Cardiac septum (tissue), 1 donor: ENCODE data around the gene PTH1R. TPM values are rescaled to one million over a fixed set of nuclear protein-coding genes. Genes with fewer than 3 reads are reported as not detected.
A peak's percentile ranks its signal among the peaks of the same experiment; 100 is the strongest.

Experiments used
- DNase-seq: peaks from one replicate; pipeline ENCODE4 v3.0.0-alpha.2; 2020; ENCODE audit warnings: low spot score
- intact Hi-C: fragments of 100-400 bp; cut with DNase I; formaldehyde crosslinking; loops from one replicate; pipeline ENCODE4 v1.14.0; 2022
- total RNA-seq: library from RNA; stranded (reverse); fragmentation: NEBNext Ultra II Directional; extraction: Animal tissue kit (Norgen Biotek cat#: 25700); gene quantifications from one replicate; pipeline ENCODE4 v1.2.1, GENCODE V29; 2021
- donor health status: DM: no; HTN: no; CAD: no.

Gene PTH1R
- total RNA-seq, 1 donor from 2014 or later, result 5.4 TPM

DNA sequence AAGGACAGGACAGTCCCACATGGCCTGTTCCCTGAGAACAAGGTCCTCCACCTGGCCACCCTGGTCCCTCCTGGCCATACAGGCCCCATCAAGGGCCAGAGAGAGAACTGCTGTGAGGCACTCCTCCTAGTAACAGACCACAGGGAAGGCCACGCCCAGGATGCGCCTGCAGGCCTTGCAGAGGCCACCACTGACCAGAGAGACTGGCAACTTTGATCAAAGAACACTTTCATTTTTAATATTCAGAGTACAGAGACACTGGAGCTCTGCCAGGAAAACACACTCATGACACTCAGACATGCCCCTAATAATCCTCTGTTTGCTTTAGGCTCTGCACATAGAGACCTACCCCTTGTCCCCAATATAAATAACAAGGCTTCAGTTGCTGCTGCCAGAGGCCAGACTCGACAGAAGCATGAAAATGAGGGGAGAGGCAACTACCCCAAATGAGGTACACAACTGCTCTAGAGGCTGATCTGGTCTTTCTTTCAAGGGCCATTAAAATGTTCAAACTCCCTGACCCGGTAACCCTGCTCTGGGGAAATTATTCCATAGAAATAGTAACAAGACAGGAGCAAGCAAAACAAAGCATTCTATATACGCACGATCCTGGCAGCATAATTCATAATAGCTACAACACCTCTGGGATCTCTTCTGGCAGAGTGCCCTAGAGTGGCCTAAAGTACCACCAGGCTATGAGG is 54.3 kb downstream of the PTH1R start:
- intact Hi-C loops, result no loop called here
- peak; percentile 91 for DNase-seq

GRCh38 chr3:46932455-46933225 is 55.1 kb downstream of the PTH1R start:
- intact Hi-C loops, result no loop called here

DNA sequence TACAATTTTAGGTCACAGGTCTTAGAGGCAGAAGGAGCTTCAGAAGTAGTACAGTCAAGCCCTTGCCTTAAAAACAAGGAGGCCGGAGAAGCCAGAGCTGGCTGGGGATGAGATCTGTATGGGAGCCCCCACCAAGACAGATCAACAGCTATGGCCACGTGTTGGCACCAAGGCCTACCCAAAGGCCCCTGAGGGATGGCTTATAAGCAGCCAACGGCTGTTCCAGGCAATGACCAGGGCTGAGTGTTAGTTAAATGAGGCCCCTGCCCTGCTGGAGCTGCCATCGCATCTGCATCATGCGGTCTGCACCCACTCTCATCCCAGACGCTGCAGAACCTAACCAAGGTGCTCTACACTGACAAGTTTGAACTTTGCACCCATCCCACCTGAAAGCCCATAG is 55.7 kb downstream of the PTH1R start:
- intact Hi-C loops, result no loop called here
- DNase-seq, result peak; percentile 68

More at GRCh38 chr3:46932455-46933225, 55.1 kb downstream of the PTH1R start:
- DNase-seq, result peak; percentile 70

DNA sequence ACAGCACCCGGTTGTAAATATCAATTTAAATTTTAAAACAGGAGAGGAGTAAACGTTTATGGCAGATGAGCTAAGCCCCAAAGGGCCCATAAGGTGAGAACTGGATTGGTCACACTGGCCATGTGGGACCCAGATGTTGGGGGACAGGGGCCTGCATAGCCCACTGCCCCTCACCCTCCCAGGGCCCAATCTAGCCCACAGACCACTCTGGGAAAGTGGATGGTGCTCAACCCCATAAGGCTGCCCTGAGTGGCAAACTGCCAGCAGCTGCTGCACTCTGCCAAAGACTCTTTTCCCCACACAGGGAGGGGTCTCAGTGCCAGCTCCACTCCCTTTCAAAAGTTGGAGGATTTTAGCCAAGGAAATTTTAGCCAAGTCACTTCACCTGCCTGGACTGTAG is 56.6 kb downstream of the PTH1R start:
- DNase-seq, result peak; percentile 75
- intact Hi-C loops, result loop anchor here (2.0 kb wide), 1 partner anchor 45 kb away; the partner anchor contains the start of gene NBEAL2

DNA sequence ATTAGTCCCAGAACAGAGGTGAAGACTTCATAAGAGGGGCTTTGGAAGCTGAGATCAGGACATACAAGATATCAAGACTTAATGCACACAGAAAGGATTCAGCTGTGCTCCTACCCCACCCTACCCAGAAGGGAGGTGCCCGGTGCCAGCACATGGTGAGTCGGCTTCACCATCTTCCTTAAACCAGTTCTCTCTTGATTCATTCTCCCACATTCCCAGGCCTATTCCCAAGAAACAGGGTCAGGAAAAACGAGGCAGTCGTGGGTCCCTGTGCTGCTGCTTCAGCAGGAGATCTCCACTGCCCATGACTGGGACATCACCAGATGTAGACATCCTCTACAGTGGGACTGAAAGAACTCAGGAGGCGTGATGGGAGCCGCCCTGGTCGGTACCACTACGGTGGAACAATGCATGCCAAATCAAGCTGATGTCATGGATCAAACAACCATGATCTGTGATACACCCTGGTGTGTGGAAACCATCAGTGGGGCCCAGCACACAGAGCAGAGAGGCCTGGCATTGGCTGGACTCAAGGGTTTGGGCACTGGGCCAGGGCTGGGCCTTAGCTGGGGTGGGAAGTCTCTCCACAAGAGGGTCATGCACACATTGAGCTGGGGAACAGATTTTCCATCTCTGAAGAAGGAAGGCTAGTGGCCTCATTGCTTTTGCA is 57.1 kb downstream of the PTH1R start:
- intact Hi-C loops, result loop anchor here (2.0 kb wide), 1 partner anchor 44 kb away; the partner anchor contains the start of gene NBEAL2
- peak; percentile 84 for DNase-seq

DNA sequence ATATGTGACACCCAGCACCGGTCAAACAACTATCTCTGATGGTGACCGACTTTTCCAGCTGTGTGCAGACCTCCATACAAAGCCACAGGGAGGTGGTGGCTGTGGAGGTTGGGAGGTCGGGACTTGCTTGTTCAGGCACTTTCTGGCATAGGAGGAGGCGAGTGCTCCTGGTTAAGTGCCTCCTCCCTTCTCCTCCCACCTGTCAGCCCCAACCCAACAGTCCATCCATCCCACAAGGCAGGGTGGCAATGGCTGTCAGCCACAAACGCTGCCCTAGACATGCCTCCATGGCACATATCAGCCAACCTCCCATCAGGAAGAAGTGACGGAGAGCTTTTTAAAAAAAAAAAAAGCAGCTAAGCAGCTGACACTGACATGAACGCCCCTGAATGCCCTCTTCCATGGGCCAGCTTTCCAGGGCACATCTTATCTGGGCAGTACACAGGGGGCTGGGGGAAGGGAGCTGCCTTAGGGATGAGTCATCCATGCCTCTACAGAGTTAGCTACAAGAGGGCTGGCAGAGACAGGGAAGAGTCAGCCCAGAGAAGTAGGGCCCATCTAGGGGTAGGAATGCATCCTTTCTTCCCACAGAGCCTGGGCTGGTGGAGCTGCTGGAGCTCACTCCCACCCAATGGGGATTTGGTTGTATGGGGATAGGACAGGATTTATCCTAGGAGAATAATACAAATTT is 57.8 kb downstream of the PTH1R start:
- intact Hi-C loops, result loop anchor here (2.0 kb wide), 1 partner anchor 43 kb away; the partner anchor contains the start of gene NBEAL2
- DNase-seq, result peak; percentile 91

GRCh38 chr3:46935989-46936558 is 58.6 kb downstream of the PTH1R start:
- intact Hi-C loops, result loop anchor here (2.0 kb wide), 1 partner anchor 43 kb away; the partner anchor contains the start of gene NBEAL2
- peak; percentile 70 for DNase-seq

DNA sequence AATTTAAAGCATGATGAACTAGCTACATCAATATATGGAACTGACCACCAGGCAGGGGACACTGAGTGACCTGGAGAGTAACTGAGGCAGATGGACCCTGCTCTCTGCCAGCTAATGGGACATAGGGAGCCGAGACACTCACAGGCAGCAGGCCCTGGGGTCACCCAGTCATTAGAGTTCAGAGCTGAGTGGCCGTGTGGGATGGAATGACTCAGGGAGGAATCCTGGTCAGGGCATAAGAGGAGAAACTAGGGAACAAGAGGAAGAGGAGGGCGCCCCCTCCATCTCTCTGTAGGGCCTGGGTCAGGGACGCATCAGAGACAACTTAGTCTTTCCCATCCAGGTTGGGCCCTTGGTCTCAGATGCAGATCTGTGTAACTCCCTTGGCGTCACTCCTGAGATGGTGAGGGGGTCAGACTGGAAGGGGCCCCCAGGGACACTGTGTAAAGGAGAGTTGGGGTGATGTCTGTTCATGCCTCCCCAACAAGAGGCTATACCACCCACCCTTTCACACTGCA is 59.3 kb downstream of the PTH1R start:
- intact Hi-C loops, result no loop called here
- peak; percentile 74 for DNase-seq

DNA sequence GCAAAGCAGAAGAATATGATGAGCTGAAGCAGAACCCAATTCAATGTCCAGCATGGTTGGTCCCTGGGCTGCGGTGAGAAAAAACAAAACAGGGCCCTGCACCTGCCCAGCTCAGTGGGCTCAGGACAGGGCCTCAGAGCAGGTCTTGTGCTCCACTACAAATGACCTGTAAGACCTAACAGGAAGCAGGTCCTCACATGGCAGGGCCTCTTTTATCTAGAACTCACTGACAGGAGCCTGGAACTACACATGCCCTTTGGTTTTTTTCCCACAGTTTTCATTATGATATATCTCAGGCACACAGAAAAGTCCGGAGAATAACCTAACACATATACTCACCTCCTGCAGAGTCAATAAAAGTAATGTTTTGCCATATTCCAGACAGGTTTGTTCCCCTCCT is 60.6 kb downstream of the PTH1R start:
- intact Hi-C loops, result no loop called here
- DNase-seq, result no peak

DNA sequence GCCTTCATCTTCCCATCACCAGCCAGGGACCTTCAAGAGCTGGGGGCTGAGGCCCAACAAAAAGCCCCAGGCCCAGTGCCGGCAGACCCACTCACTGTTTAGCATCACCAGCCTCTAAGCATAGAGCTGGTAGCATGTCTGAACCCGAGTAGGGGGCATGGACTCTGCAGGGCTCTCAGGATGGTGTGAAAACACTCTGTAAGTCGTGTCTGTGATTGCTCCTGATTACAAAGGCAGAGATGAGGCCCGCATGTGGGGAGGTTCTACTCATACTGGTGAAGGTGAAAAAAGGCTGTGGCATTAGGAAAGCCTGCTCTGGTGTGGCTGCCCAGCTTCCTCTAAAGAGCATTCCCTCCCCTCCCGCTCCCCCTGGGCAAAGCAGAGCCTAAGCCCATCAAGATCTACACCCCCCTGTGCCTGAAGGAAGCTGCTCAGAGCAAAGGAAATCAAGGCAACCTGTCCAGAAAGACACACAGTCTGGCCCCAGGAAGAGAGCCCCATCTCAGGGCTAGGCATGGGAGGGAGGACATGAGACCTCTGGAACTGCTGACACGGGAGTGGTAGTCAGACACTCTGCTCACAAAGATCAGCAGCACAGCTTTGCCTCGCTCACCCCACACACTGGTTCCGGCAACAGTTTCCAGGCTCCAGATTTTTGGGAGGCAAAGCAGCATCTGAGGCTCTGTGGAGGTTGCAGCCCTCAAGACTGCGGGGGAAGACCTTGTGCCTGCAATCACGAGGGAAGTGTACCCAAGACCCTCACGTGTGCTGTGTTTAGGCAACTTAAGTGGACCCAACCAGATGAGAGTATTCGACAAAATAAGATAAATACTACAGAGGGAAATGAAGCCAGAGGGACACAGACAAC is 62.3 kb downstream of the PTH1R start:
- DNase-seq, result peak; percentile 12
- intact Hi-C loops, result no loop called here

- intact Hi-C loops, result no loop called here
- DNase-seq, result no peak
Measured at GRCh38 chr3:46942076-46942475, 64.6 kb downstream of the PTH1R start.

DNA sequence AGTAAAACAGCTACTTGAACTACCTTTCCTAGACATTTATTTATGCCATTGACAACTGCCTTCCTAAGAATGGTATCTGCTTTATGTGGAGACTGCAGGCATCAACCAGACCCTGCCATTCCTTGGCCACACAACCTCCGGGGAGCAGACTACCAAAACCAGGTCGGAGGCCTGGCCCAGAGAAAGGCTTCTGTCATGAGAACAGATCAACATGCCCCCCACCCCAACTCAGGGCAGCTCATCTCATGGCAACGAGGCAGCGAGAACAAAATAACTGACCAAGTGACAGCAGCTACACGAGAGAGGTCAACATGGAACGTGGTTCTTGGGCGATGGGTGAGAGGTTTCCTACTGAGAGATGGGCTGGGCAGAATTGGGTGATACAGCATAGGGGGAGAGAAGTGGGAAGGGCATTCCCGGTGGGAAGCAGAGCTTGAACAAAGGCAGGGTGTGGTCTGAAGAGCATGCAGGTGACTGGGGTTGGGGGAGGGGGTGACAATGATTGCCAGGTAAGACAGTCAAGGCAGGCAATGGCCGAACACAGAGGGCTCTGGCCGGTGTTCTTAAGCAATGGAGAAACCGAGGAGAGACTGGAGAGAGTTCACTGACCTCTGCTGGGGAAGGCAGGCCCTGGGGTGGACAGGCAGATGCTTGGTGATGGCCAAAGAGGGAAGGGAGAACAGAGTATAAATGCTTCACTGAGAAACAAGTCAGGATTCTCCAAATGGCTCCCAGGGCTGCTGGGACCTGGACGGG is 65.1 kb downstream of the PTH1R start:
- DNase-seq, result no peak
- intact Hi-C loops, result no loop called here

DNA sequence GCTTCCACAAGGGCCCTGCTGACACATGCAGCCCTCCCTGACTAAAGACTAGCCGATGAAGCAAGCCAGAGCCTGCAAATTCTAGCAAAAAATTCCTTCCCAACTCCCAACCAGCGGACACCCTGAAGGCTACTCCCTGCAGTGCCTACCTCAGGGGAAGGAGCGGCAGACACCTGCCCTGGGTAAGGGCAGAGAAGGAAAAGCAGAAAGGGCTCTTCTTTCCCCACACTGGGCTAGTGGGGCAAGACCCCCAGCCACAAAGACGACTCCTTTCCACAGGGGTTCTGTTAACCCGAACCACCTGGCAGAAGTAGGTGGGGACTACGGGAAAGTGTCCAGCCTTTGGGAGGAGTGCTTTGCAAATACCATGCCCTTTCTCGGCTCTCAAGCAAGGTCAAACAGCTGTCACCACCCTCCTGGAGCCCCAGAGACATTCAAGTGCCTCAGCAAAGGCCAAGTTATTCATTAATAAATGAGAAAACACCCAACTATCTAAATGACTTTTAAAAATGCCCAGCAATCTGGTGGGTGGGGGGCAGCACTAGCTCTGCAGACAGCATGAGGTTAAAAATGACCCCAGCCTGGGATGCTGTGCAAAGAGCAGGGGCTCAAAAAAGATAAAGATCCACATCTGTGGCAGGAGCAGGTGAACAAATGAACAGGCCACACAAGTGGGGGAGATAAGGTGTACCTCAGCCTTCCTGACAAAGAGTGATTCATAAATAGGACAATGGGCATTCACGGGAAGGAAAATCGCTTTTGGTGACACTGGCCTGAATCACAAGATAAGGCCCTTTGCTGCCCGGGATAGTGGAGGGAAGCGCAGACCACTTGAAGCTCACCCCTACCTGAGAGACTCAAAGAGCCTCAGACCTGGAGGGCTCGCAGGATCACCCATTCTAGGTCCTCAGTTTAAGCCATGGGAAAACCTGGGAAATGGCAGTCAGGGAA is 66.0 kb downstream of the PTH1R start:
- intact Hi-C loops, result no loop called here
- peak; percentile 74 for DNase-seq

- intact Hi-C loops, result no loop called here
- peak; percentile 71 for DNase-seq
Measured at GRCh38 chr3:46944191-46944590, 66.7 kb downstream of the PTH1R start.

GRCh38 chr3:46946416-46946815 is 68.9 kb downstream of the PTH1R start:
- DNase-seq, result no peak
- intact Hi-C loops, result no loop called here

DNA sequence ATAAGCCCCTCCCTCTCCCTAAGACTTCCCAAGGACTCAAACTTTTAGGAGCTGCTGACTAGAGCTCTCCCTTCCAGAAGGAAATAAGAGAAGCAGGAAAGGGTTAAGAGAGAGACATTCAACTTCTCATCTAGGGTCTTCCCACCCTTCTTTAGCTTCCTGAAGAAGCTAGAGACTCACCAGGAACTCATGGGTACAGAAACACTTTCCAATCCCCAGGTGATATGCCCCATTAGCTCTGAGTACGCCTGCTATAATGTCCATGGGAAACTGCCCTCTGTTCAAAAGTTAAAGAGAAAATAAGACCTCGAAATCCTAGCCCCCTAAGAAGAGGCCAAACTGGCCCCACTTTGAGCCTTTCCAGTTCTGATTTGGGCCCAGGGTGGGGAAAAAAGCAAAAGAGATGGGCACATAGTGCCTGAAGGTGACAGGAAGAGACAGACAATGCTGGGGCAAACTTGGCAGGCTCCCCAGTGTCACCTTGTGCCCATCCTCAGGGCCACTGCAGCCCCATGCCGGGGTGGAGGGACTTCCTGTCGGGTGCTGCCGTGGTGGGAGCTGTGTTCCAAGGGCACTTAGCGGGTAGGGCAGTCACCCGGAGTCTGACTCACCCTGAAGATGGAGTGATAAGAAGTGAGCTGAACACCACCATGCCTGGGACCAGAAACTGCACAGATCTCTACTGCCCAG is 69.5 kb downstream of the PTH1R start:
- intact Hi-C loops, result no loop called here

More for the DNA sequence above, 69.5 kb downstream of the PTH1R start:
- peak; percentile 76 for DNase-seq
